Adrenal gland (tissue), 12 donors: ENCODE results near the gene APP. TPM values are rescaled to one million over a fixed set of nuclear protein-coding genes. Genes with fewer than 3 reads are reported as not detected.

ENCODE experiments used
- DNase-seq, 7 donors: peaks; one replicate each; pipeline ENCODE4 v3.0.0-alpha.2; 2019 to 2020
- H3K27ac ChIP-seq, 5 donors: fragments of 200-600 bp; sonication (generic) in 4 of 5; 1 replicate in 3 of 5; 2 replicates in 2 of 5; pipeline versions ENCODE4 v1.5.1 to v1.8.0; 2016 to 2020; ENCODE audit warnings: mild to moderate bottlenecking in 1 of 5
- H3K27me3 ChIP-seq: fragments of 200-600 bp; 2 replicates; pipeline ENCODE4 v1.8.0; 2021
- H3K36me3 ChIP-seq, 2 donors: fragments of 200-600 bp; replicated peaks in 1 of 2; 1 replicate in 1 of 2; 2 replicates in 1 of 2; pipeline versions ENCODE4 v1.5.1 to v1.8.0; 2018 to 2022
- H3K4me1 ChIP-seq, 2 donors: fragments of 200-600 bp; replicated peaks in 1 of 2; 1 replicate in 1 of 2; 2 replicates in 1 of 2; pipeline versions ENCODE4 v1.5.1 to v1.8.0; 2018 to 2021
- H3K4me3 ChIP-seq, 4 donors: fragments of 200-600 bp; sonication (generic) in 3 of 4; one replicate each; pipeline ENCODE4 v1.5.1; 2016 to 2018
- H3K9me3 ChIP-seq, 3 donors: fragments of 200-600 bp; sonication (generic) in 1 of 3; replicated peaks in 1 of 3; 1 replicate in 2 of 3; 2 replicates in 1 of 3; pipeline versions ENCODE4 v1.5.1 to v1.8.0; 2016 to 2021
- CTCF ChIP-seq, 6 experiments: fragments of 450-650 bp in 4 of 6; fragments of 200-600 bp in 2 of 6; sonication (generic) in 1 of 6; IDR thresholded peaks; 1 replicate in 5 of 6; 2 replicates in 1 of 6; pipeline versions ENCODE4 v1.5.1 to v1.8.0; 2016 to 2021; ENCODE audit warnings: antibody characterized with exemption in 6 of 6, mild to moderate bottlenecking in 2 of 6, moderate library complexity in 1 of 6
- POLR2A ChIP-seq, 2 donors: fragments of 450-650 bp; IDR thresholded peaks; one replicate each; pipeline ENCODE4 v1.6.1; 2017; ENCODE audit warnings: antibody characterized with exemption in 2 of 2, mild to moderate bottlenecking in 2 of 2, moderate library complexity in 1 of 2
- WGBS, 4 donors: extraction: QIAGEN DNeasy Blood & Tissue Kit in 2 of 4; methylation state at CpG; one replicate each; pipeline versions ENCODE4 v1.1.5 to v1.1.7; 2013 to 2017; 5-methylcytosine and 5-hydroxymethylcytosine counted together
- intact Hi-C, 2 donors: fragments of 100-400 bp; cut with DNase I; formaldehyde crosslinking; loops; one replicate each; pipeline versions ENCODE4 v1.14.1 to v1.15.0; 2022 to 2023
- polyA plus RNA-seq, 3 donors: library from polyadenylated mRNA; stranded (reverse); fragments of 200-250 nt in 2 of 3; fragments of 350-450 nt in 1 of 3; fragmentation: Illumina TruSeq in 1 of 3; extraction: RNeasy Lipid Tissue Mini Kit (QIAGEN cat#74804) in 1 of 3; gene quantifications; one replicate each; pipeline ENCODE4 v1.2.3, GENCODE V29; 2013 to 2014
- total RNA-seq, 9 donors: library from RNA; depleted of rRNA in 4 of 9; stranded (reverse); fragments of >200 nt in 4 of 9; fragments of 120-200 nt in 1 of 9; fragmentation: NEBNext Ultra II Directional in 1 of 9; extraction: Animal tissue kit (Norgen Biotek cat#: 25700) in 1 of 9; gene quantifications; one replicate each; pipeline versions ENCODE4 v1.1.0 to v1.2.4, GENCODE V29; 2013 to 2023
- donor health status: healthy with polysubstance abuse.
- donor health status: Bipolar disorder and iron deficiency.
- donor health status: DM: yes; HTN: yes; CAD: no.
- donor health status: DM: no; HTN: no; CAD: no.
- donor health status: DM: no; HTN: no; CAD: no.
- donor health status: DM: yes; HTN: yes; CAD: no.

The APP gene
- total and polyA plus RNA-seq, 12 donors, result 161 to 1,079 (median 710) TPM

DNA sequence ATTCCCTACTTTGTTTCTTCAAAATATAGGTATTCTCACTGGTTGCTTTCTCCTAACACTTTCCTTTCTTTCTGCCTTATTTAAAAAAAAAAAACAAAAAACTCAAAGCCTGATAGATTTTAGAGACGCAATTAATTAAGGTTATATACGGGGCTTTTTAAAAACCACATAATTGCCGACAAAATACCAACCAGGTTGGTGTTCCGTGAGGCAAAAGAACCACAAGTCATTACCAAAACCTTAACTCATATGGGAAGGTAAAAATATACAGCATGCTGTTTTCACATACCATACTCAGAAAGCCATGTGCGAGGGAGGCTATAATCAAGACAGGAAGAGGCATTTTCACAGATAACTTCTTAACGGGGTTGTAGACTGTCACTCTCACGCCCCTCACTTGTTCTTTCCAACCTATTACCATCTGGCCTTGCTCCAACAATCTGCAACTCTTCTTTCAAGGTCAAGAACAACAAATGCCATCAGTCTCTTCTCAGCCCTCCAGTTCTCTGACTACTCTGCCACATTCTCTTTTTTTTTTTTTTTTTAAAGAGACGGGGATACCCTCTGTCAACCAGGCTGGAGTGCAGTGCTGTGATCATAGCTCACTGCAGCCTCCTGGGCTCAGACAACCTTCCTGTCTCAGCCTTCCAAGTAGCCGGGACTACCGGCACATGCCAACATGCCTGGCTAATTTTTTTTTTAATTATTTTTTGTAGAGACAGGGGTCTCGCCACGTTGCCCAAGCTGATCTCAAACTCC is 102.6 kb downstream of the APP start:
- 47 to 62% (median 51%) methylated on average over 12 of the region's 12 CpGs for WGBS, 4 donors
- Histone ChIP-seq H3K4me3 (no peak overlapping the region), H3K36me3 (no peaks in the 10 kb centered on the region), H3K4me1 (peaks cover 21 to 54% of the 10 kb centered on the region in 2 donors), H3K27me3 (no peaks in the 10 kb centered on the region), H3K9me3 (no peaks in the 10 kb centered on the region), H3K27ac (no peak overlapping the region)
- TF ChIP-seq POLR2A (IDR thresholded peaks at IDR 0.05) (no peak), CTCF (IDR thresholded peaks at IDR 0.05) (no peak)
- DNase-seq, result peak in 2 of 7 donors; percentile 19 to 32
- intact Hi-C loops, result no loop called here

DNA sequence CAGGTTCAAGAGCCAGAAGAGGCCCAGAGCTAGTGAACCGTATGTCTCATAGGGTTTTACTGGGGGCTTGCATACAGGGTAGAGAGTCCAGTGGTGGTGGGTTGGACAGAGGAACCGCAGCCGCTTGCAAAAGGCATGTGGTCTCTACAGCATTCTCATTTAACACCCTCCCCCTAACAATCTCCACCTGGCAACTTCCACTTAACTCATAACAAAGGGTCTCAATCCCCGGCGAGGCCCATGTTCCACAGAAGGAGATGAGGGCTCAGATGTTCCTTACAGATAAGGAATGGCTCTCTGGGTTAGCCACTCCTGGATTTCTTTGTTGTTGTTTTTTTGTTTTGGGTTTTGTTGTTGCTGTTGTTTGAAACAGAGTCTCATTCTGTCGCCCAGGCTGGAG is 106.1 kb downstream of the APP start:
- intact Hi-C loops, result no loop called here
- Histone ChIP-seq H3K4me1 (peaks cover 9 to 36% of the 10 kb centered on the region in 2 donors), H3K36me3 (no peaks in the 10 kb centered on the region), H3K4me3 (no peak overlapping the region), H3K27me3 (no peaks in the 10 kb centered on the region), H3K9me3 (no peaks in the 10 kb centered on the region), H3K27ac (no peak overlapping the region)
- no peak for TF ChIP-seq POLR2A (IDR thresholded peaks at IDR 0.05)
- no peak for TF ChIP-seq CTCF (IDR thresholded peaks at IDR 0.05)
- 90 to 93% (median 93%) methylated on average over 6 of the region's 6 CpGs for WGBS, 4 donors
- DNase-seq, result no peak

- 56 to 69% (median 65%) methylated on average over 4 of the region's 4 CpGs for WGBS, 4 donors
Observed at GRCh38 chr21:26061437-26061836, 109.1 kb downstream of the APP start.

More at GRCh38 chr21:26061437-26061836, 109.1 kb downstream of the APP start:
- peaks cover 0 to 16% of the 10 kb centered on the region in 2 donors for H3K4me1 ChIP-seq
- peak overlapping the region in 1 of 5 donors; percentile 8 for H3K27ac ChIP-seq
- no peaks in the 10 kb centered on the region for H3K27me3 ChIP-seq
- DNase-seq, result no peak
- no peak overlapping the region for H3K4me3 ChIP-seq
- intact Hi-C loops, result no loop called here
- TF ChIP-seq CTCF (IDR thresholded peaks at IDR 0.05) (no peak), POLR2A (IDR thresholded peaks at IDR 0.05) (no peak)
- H3K9me3 ChIP-seq, result no peaks in the 10 kb centered on the region
- H3K36me3 ChIP-seq, result no peaks in the 10 kb centered on the region
